Measurements from ENCODE around the gene SCIMP. TPM values are rescaled to one million over a fixed set of nuclear protein-coding genes. Genes with fewer than 3 reads are reported as not detected.

The SCIMP gene
- polyA plus RNA-seq, 1 donor (not counting 4 experiments of a cell fraction or from before 2014, with no cell fraction given): not detected

DNA sequence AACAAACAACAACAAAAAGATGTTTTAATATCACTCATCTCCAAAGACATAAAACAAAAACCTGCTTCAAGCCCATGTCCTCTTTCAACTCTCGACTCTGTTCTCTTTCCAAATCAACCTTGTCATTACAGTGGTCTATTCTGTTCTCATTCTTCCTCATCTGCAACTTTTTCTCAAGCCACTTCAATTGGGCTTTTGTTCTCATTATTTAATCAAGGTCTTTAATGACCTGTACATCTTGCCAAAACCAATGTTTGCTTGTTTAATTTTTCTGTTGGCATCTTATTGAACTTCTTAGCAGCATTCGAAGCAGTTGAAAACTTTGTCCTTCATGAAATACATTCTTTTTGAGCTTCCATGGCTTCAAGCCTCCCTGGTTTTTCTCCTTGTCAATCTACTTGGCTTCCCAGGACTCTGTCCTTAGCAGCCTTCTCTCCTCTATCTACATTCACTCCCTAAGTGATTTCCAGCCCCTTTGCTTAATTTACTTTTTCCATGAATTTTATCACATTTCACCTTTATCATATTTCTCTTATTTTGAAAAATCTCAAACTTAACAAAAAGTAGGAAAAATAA lies 27.8 kb upstream of the SCIMP start:
- FAIRE-seq (no peak), DNase-seq (ENCODE audit: low read depth, low spot score) (no peak)
- H2AFZ ChIP-seq (ENCODE audit: control insufficient read depth, low read length): no peak overlapping the region
- H3K27ac ChIP-seq (ENCODE audit: control insufficient read depth, insufficient read depth, low read length): no peak overlapping the region
- H3K9me3 ChIP-seq (ENCODE audit: control insufficient read depth, low read depth, low read length): no peaks in the 10 kb centered on the region
- dilution Hi-C loops (cut with MboI; ENCODE audit: extremely low pct_ligation_motif_present, low sequenced_read_pairs): no loop called here
- H3K4me2 ChIP-seq (ENCODE audit: control insufficient read depth, extremely low read depth, insufficient read depth, low read depth, low read length): no peak overlapping the region
- no peak overlapping the region for H3K9ac ChIP-seq (ENCODE audit: control insufficient read depth, extremely low read depth, insufficient read depth, low read length)
- no peaks in the 10 kb centered on the region for H4K20me1 ChIP-seq (ENCODE audit: control insufficient read depth, extremely low read depth, insufficient read depth, low read length)
- TF ChIP-seq, protein P1, sequence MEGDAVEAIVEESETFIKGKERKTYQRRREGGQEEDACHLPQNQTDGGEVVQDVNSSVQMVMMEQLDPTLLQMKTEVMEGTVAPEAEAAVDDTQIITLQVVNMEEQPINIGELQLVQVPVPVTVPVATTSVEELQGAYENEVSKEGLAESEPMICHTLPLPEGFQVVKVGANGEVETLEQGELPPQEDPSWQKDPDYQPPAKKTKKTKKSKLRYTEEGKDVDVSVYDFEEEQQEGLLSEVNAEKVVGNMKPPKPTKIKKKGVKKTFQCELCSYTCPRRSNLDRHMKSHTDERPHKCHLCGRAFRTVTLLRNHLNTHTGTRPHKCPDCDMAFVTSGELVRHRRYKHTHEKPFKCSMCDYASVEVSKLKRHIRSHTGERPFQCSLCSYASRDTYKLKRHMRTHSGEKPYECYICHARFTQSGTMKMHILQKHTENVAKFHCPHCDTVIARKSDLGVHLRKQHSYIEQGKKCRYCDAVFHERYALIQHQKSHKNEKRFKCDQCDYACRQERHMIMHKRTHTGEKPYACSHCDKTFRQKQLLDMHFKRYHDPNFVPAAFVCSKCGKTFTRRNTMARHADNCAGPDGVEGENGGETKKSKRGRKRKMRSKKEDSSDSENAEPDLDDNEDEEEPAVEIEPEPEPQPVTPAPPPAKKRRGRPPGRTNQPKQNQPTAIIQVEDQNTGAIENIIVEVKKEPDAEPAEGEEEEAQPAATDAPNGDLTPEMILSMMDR (optimal IDR thresholded peaks at IDR 0.05 in 1 of 3, IDR thresholded peaks at IDR 0.05 in 1 of 3, conservative IDR thresholded peaks at IDR 0.05 in 1 of 3; ENCODE audit: extremely low read depth in 1 of 3, insufficient read depth in 2 of 3, low read length in 3 of 3): no peak
- H3K27me3 ChIP-seq (ENCODE audit: control insufficient read depth, extremely low read depth, insufficient read depth, low read length): no peaks in the 10 kb centered on the region
- H3K36me3 ChIP-seq (ENCODE audit: control insufficient read depth in 2 of 2, extremely low read depth in 1 of 2, insufficient read depth in 2 of 2, low read length in 2 of 2): no peaks in the 10 kb centered on the region
- H3K79me2 ChIP-seq (ENCODE audit: control insufficient read depth, insufficient read depth, low read length): no peaks in the 10 kb centered on the region
- no peaks in the 10 kb centered on the region for H3K4me1 ChIP-seq (ENCODE audit: control insufficient read depth, extremely low read depth, insufficient read depth, low read length)
- H3K9me1 ChIP-seq (ENCODE audit: control insufficient read depth, extremely low read depth, insufficient read depth, low read length): no peaks in the 10 kb centered on the region
- H3K4me3 ChIP-seq (ENCODE audit: control insufficient read depth in 2 of 3, extremely low read depth in 1 of 3, insufficient read depth in 2 of 3, low read depth in 1 of 3, low read length in 3 of 3): no peak overlapping the region

DNA sequence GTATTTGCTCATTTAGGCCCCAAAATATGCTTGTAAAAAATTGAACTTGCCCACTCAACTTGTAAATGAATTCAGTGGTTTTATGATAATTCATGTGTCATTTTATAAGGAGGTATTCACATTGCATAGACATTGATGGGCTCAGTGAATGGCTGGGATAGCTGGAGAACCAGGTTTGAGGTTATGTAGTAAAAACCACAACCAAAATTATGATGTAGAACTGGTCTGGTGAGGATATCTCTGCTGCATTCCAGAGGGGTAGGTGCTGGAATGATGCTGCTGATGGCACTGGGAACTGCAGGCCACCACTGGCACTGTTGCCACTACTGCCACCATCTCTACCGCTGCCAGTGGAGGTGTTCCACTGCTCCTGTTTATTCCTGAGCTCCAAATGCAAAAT lies 25.9 kb upstream of the SCIMP start:
- Histone ChIP-seq H3K9ac (ENCODE audit: control insufficient read depth, extremely low read depth, insufficient read depth, low read length) (no peak overlapping the region), H3K9me3 (ENCODE audit: control insufficient read depth, low read depth, low read length) (no peaks in the 10 kb centered on the region), H3K4me3 (ENCODE audit: control insufficient read depth in 2 of 3, extremely low read depth in 1 of 3, insufficient read depth in 2 of 3, low read depth in 1 of 3, low read length in 3 of 3) (no peak overlapping the region), H3K4me2 (ENCODE audit: control insufficient read depth, extremely low read depth, insufficient read depth, low read depth, low read length) (no peak overlapping the region), H3K9me1 (ENCODE audit: control insufficient read depth, extremely low read depth, insufficient read depth, low read length) (no peaks in the 10 kb centered on the region), H3K27ac (ENCODE audit: control insufficient read depth, insufficient read depth, low read length) (no peak overlapping the region), H3K36me3 (ENCODE audit: control insufficient read depth in 2 of 2, extremely low read depth in 1 of 2, insufficient read depth in 2 of 2, low read length in 2 of 2) (no peaks in the 10 kb centered on the region), H3K79me2 (ENCODE audit: control insufficient read depth, insufficient read depth, low read length) (no peaks in the 10 kb centered on the region), H3K4me1 (ENCODE audit: control insufficient read depth, extremely low read depth, insufficient read depth, low read length) (no peaks in the 10 kb centered on the region), H4K20me1 (ENCODE audit: control insufficient read depth, extremely low read depth, insufficient read depth, low read length) (no peaks in the 10 kb centered on the region), H2AFZ (ENCODE audit: control insufficient read depth, low read length) (no peak overlapping the region), H3K27me3 (ENCODE audit: control insufficient read depth, extremely low read depth, insufficient read depth, low read length) (no peaks in the 10 kb centered on the region)
- dilution Hi-C loops (cut with MboI; ENCODE audit: extremely low pct_ligation_motif_present, low sequenced_read_pairs): no loop called here
- DNase-seq (ENCODE audit: low read depth, low spot score) (no peak), FAIRE-seq (no peak)
- no peak for TF ChIP-seq EZH2 (IDR thresholded peaks at IDR 0.05; ENCODE audit: low read length)
- TF ChIP-seq, protein P1 (optimal IDR thresholded peaks at IDR 0.05 in 1 of 3, IDR thresholded peaks at IDR 0.05 in 1 of 3, conservative IDR thresholded peaks at IDR 0.05 in 1 of 3; ENCODE audit: extremely low read depth in 1 of 3, insufficient read depth in 2 of 3, low read length in 3 of 3): no peak
